ENCODE measurements around the gene ARL11. TPM values are rescaled to one million over a fixed set of nuclear protein-coding genes. Genes with fewer than 3 reads are reported as not detected.

ARL11 gene
- polyA plus RNA-seq, 1 donor = 0.40 TPM

Other genes with a start within 250 kb of the ARL11 start
- gene CAB39L, start 184.4 kb upstream of the ARL11 start, polyA plus RNA-seq (ENCODE audit: insufficient read length) = 4.2 TPM
- 8.1 TPM for gene SETDB2, start 184.2 kb upstream of the ARL11 start, polyA plus RNA-seq (ENCODE audit: insufficient read length)
- 21.5 TPM for gene PHF11, start 132.6 kb upstream of the ARL11 start, polyA plus RNA-seq (ENCODE audit: insufficient read length)
- gene RCBTB1, start 42.9 kb upstream of the ARL11 start, polyA plus RNA-seq (ENCODE audit: insufficient read length) = 18.3 TPM
- gene EBPL, start 63.0 kb downstream of the ARL11 start, polyA plus RNA-seq (ENCODE audit: insufficient read length) = 19.8 TPM
- gene KPNA3, start 164.2 kb downstream of the ARL11 start, polyA plus RNA-seq (ENCODE audit: insufficient read length) = 40.0 TPM